GM12878 (cell line): ENCODE results near the gene ADCY10. TPM values are rescaled to one million over a fixed set of nuclear protein-coding genes. Genes with fewer than 3 reads are reported as not detected.

Source experiments
- ATAC-seq: fragments of 200-7000 bp; cut with Tn5 transposase; 3 replicates; pipeline ENCODE4 v1.9.1; 2020; ENCODE audit warnings: mild to moderate bottlenecking, moderate library complexity
- BruUV-seq: library from RNA; stranded (reverse); fragments of 400-500 nt; replicated peaks from 2 replicates; lab custom pipeline; 2021; lab: Mats Ljungman, UMichigan
- CTCF ChIA-PET: fragments of 300-600 bp; sonication (Branson Sonifier 250); formaldehyde crosslinking; extraction: SDS; loops from one replicate; lab custom pipeline; 2021; ENCODE audit warnings: inconsistent platforms; lab: Yijun Ruan, JAX
- POLR2A ChIA-PET: fragments of 350-600 bp; formaldehyde crosslinking; extraction: SDS; loops from one replicate; lab custom pipeline; 2021; ENCODE audit warnings: inconsistent platforms; lab: Charles Lee
- RAD21 ChIA-PET: fragments of 300-600 bp; sonication (Branson Sonifier 250); formaldehyde crosslinking; loops from one replicate; lab custom pipeline; 2023; ENCODE audit warnings: antibody characterized with exemption; ENCODE audit not compliant: unreplicated experiment; lab: Charles Lee
- SMC1A ChIA-PET: fragments of 300-600 bp; sonication (Branson Sonifier 250); formaldehyde crosslinking; loops from one replicate; lab custom pipeline; 2023; ENCODE audit not compliant: unreplicated experiment, uncharacterized antibody; lab: Charles Lee
- DNase-seq: peaks from one replicate; pipeline ENCODE4 v3.0.0-alpha.2; 2011; ENCODE audit warnings: low read depth, low spot score
- FAIRE-seq: peaks from 3 replicates; lab custom pipeline; 2011; peaks lifted over from hg19 to GRCh38; lab: Jason Lieb, UNC
- H2AFZ ChIP-seq: 2 replicates; pipeline ENCODE4 v1.6.0; 2011; ENCODE audit warnings: low read depth, low read length, control low read depth; ENCODE audit not compliant: control insufficient read depth
- H3K27ac ChIP-seq: 2 replicates; pipeline ENCODE4 v1.5.1; 2011; ENCODE audit warnings: control low read depth; ENCODE audit not compliant: control insufficient read depth, insufficient read depth
- H3K27me3 ChIP-seq, 2 experiments: replicated peaks in 1 of 2; 2 replicates each; pipeline versions ENCODE4 v1.6.0 to v1.6.1; 2011; ENCODE audit warnings: low read length in 1 of 2; ENCODE audit not compliant: control insufficient read depth in 2 of 2, insufficient read depth in 2 of 2
- H3K36me3 ChIP-seq, 2 experiments: 2 replicates each; pipeline ENCODE4 v1.5.1; 2011; ENCODE audit warnings: low read length in 1 of 2; ENCODE audit not compliant: control insufficient read depth in 2 of 2, insufficient read depth in 2 of 2
- H3K4me1 ChIP-seq: 2 replicates; pipeline ENCODE4 v1.6.1; 2011; ENCODE audit warnings: mild to moderate bottlenecking, low read length, moderate library complexity, mixed read lengths; ENCODE audit not compliant: control insufficient read depth, insufficient read depth
- H3K4me2 ChIP-seq: 2 replicates; pipeline ENCODE4 v1.6.0; 2011; ENCODE audit warnings: control low read depth; ENCODE audit not compliant: control insufficient read depth, insufficient read depth
- H3K4me3 ChIP-seq: fragments of 200-600 bp; sonication (generic); 2 replicates; pipeline ENCODE4 v1.5.1; 2016
- H3K79me2 ChIP-seq: 2 replicates; pipeline ENCODE4 v1.6.0; 2011; ENCODE audit warnings: low read length; ENCODE audit not compliant: control insufficient read depth, insufficient read depth
- H3K9ac ChIP-seq: 2 replicates; pipeline ENCODE4 v1.8.0; 2011; ENCODE audit warnings: low read length, control low read depth, mixed read lengths; ENCODE audit not compliant: control insufficient read depth, insufficient read depth
- H3K9me3 ChIP-seq: replicated peaks from 3 replicates; pipeline ENCODE4 v1.5.1; 2011; ENCODE audit warnings: mild to moderate bottlenecking, low read length; ENCODE audit not compliant: control insufficient read depth, insufficient read depth
- H4K20me1 ChIP-seq: 2 replicates; pipeline ENCODE4 v1.6.0; 2011; ENCODE audit not compliant: control insufficient read depth, insufficient read depth
- GATAD2B ChIP-seq: fragments of 450-650 bp; conservative IDR thresholded peaks from 2 replicates; pipeline ENCODE4 v1.6.1; 2017; ENCODE audit warnings: low read depth, mild to moderate bottlenecking, moderate library complexity
- KAT2A ChIP-seq: conservative IDR thresholded peaks from 2 replicates; pipeline ENCODE4 v1.6.1; 2011; ENCODE audit warnings: low read depth, low read length; ENCODE audit not compliant: control insufficient read depth
- KDM1A ChIP-seq: fragments of 200-600 bp; sonication (generic); IDR thresholded peaks from 2 replicates; pipeline ENCODE4 v1.6.1; 2016; ENCODE audit warnings: borderline replicate concordance
- KLF5 ChIP-seq: fragments of 450-650 bp; IDR thresholded peaks from 2 replicates; pipeline ENCODE4 v1.6.1; 2014; ENCODE audit warnings: mild to moderate bottlenecking; ENCODE audit not compliant: partially characterized antibody
- MYC ChIP-seq: IDR thresholded peaks from 2 replicates; pipeline ENCODE4 v1.6.1; 2011; ENCODE audit warnings: mild to moderate bottlenecking, low read length, moderate library complexity, inconsistent platforms; ENCODE audit not compliant: insufficient read depth, insufficient replicate concordance, insufficient read length, severe bottlenecking
- NFYA ChIP-seq: IDR thresholded peaks from 2 replicates; pipeline ENCODE4 v1.6.1; 2011; ENCODE audit warnings: low read depth, mild to moderate bottlenecking, low read length, improper control_type of control experiment, borderline replicate concordance
- PAX8 ChIP-seq: fragments of 450-650 bp; IDR thresholded peaks from 2 replicates; pipeline ENCODE4 v1.6.1; 2017; ENCODE audit warnings: mild to moderate bottlenecking, moderate library complexity
- RCOR1 ChIP-seq: conservative IDR thresholded peaks from 2 replicates; pipeline ENCODE4 v1.6.1; 2012; ENCODE audit warnings: low read depth, low read length, improper control_type of control experiment
- REST ChIP-seq: IDR thresholded peaks from 2 replicates; pipeline ENCODE4 v1.6.1; 2012; ENCODE audit warnings: mild to moderate bottlenecking, low read depth, low read length
- SMC3 ChIP-seq: IDR thresholded peaks from 2 replicates; pipeline ENCODE4 v1.6.1; 2011; ENCODE audit warnings: low read length, improper control_type of control experiment, borderline replicate concordance
- TCF3 ChIP-seq: IDR thresholded peaks from 2 replicates; pipeline ENCODE4 v1.6.1; 2012; ENCODE audit warnings: low read depth, mild to moderate bottlenecking, low read length, borderline replicate concordance; ENCODE audit not compliant: insufficient read depth
- WGBS: methylation state at CpG from one replicate; pipeline ENCODE4 v1.1.6; 2016; ENCODE audit warnings: low lambda C conversion rate; ENCODE audit not compliant: insufficient replicate concordance, insufficient coverage; ENCODE audit errors: missing lambda C conversion rate; 5-methylcytosine and 5-hydroxymethylcytosine counted together
- in situ Hi-C: fragments of 300-500 bp; cut with MboI; formaldehyde crosslinking; loops from 9 replicates; pipeline ENCODE4 v1.14.3; 2018; ENCODE audit warnings: mixed read lengths
- intact Hi-C: fragments of 100-400 bp; cut with micrococcal nuclease; formaldehyde crosslinking; loops from one replicate; pipeline ENCODE4 v1.14.2; 2022; ENCODE audit not compliant: unreplicated experiment
- polyA plus RNA-seq, 11 experiments: library from polyadenylated mRNA; depleted of rRNA in 4 of 11; unstranded in 6 of 11; stranded (reverse) in 5 of 11; fragments of >200 nt; fragmentation: Nextera tagmentation in 4 of 11; fragmentation: Illumina TruSeq in 1 of 11; extraction: Ambion mirVana in 4 of 11; extraction: Trizol in 1 of 11; gene quantifications; 1 replicate in 1 of 11; 2 replicates in 10 of 11; pipeline versions ENCODE4 v1.2.1 to v1.2.3, GENCODE V29; 2011 to 2016; ENCODE audit warnings: inconsistent platforms in 2 of 11, missing spikeins in 2 of 11, low read depth in 1 of 11
- total RNA-seq, 4 experiments: library from RNA; depleted of rRNA in 3 of 4; stranded (reverse); fragments of >200 nt in 3 of 4; fragmentation: Illumina TruSeq in 1 of 4; extraction: Trizol in 1 of 4; gene quantifications; 2 replicates each; pipeline versions ENCODE4 v1.2.1 to v1.2.3, GENCODE V29; 2013 to 2021

Gene ADCY10
- total and polyA plus RNA-seq, 10 of the 15 experiments (the other 5 are each of a cell fraction or from before 2014, with no cell fraction given) = 0.13 to 0.22 TPM; not detected in 8

DNA sequence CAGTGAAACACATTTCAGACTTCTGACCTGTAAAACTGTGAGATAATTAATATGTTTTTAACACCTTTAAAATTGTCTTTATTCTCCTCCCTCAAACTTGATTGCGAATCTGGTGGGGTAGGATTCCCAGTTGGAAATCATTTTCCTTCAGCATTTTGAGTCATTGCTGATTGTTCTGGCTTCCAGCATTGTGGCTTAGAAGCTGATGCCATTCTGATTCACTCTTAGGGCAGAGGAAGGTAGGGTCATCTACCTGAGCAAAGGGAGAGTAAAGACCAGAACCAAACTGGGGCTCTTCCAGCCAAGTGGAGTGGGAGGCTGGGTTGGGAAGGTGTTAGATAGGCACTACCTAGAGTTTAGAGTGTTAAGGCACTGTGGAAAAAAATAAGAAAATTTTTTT lies 131.0 kb downstream of the ADCY10 start:
- RAD21 ChIA-PET = no interaction called here
- no peaks in the 10 kb centered on the region for H3K4me1 ChIP-seq
- in situ Hi-C loops = no loop called here
- no peaks in the 10 kb centered on the region for H4K20me1 ChIP-seq
- H3K36me3 ChIP-seq = peaks cover 0 to 12% of the 10 kb centered on the region in 2 experiments; a peak in 3 of 4 replicates
- DNase-seq (no peak), FAIRE-seq (no peak), ATAC-seq (no peak)
- intact Hi-C loops = no loop called here
- no TSS peak for BruUV-seq
- H3K9ac ChIP-seq = no peak overlapping the region
- H3K79me2 ChIP-seq = no peaks in the 10 kb centered on the region
- no peaks in the 10 kb centered on the region for H3K9me3 ChIP-seq
- no peak overlapping the region for H2AFZ ChIP-seq
- POLR2A ChIA-PET = interaction anchor here (0.6 kb wide), 1 partner anchor 434 kb away, joined by 4 read pairs; no protein-coding TSS in a partner anchor
- H3K27me3 ChIP-seq = no peaks in the 10 kb centered on the region
- no peak overlapping the region for H3K4me2 ChIP-seq
- SMC1A ChIA-PET = interaction anchor here (1.3 kb wide), 1 partner anchor 9 kb away, joined by 3 read pairs; no protein-coding TSS in a partner anchor
- 100% methylated on average over 1 of the region's 1 CpG for WGBS
- CTCF ChIA-PET = interaction anchor here (1.0 kb wide), 1 partner anchor 299 kb away, joined by 3 read pairs; no protein-coding TSS in a partner anchor
- TF ChIP-seq KAT2A = no peak
- no peak for TF ChIP-seq SMC3
- H3K4me3 ChIP-seq = no peak overlapping the region
- H3K27ac ChIP-seq = no peak overlapping the region

DNA sequence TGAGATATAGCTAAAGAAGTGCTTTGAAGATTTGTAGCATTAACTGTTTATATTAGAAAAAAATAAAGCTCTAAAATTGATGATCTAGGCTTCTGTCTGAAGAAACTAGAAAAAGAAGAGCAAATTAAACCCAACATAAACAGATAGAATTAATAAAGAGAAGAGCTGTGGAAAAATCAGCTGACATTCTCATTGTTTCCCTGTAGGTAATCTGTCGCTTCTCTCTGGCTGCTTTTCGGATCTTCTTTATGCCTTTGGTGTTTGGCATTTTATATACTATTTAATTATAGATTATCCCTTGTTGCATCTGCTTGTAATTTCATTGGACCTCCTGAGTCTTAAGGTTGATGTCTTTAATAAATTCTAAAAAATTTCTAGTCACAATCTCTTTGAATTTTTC lies 132.4 kb downstream of the ADCY10 start:
- ChIA-PET RAD21 (no interaction called here), CTCF (interaction anchor here (1.1 to 1.5 kb wide), 3 partner anchors 13 to 42 kb away, joined by 3 to 8 read pairs (median 5); no protein-coding TSS in a partner anchor), SMC1A (interaction anchor here (0.8 to 1.4 kb wide), 2 partner anchors 13 to 14 kb away, joined by 3 to 4 read pairs; no protein-coding TSS in a partner anchor), POLR2A (interaction anchor here (0.9 kb wide), 1 partner anchor 13 kb away, joined by 3 read pairs; no protein-coding TSS in a partner anchor)
- Histone ChIP-seq H3K9me3 (no peaks in the 10 kb centered on the region), H3K4me1 (no peaks in the 10 kb centered on the region), H3K4me3 (no peak overlapping the region), H3K27ac (no peak overlapping the region), H3K36me3 (peaks cover 4 to 18% of the 10 kb centered on the region in 2 experiments), H4K20me1 (no peaks in the 10 kb centered on the region), H3K9ac (no peak overlapping the region), H3K4me2 (no peak overlapping the region), H2AFZ (no peak overlapping the region), H3K79me2 (no peaks in the 10 kb centered on the region), H3K27me3 (no peaks in the 10 kb centered on the region)
- FAIRE-seq = no peak
- no peak for ATAC-seq
- BruUV-seq = no TSS peak
- intact Hi-C loops = no loop called here
- no peak for TF ChIP-seq GATAD2B
- no peak for TF ChIP-seq PAX8
- TF ChIP-seq MYC = no peak
- no peak for TF ChIP-seq REST
- no peak for TF ChIP-seq NFYA
- TF ChIP-seq KDM1A = no peak
- TF ChIP-seq TCF3 = no peak
- no peak for TF ChIP-seq RCOR1
- no peak for TF ChIP-seq KLF5
- in situ Hi-C loops = no loop called here
- 92% methylated on average over 2 of the region's 2 CpGs for WGBS
- no peak for DNase-seq
